ENCODE results near the gene FAM163A. TPM values are rescaled to one million over a fixed set of nuclear protein-coding genes. Genes with fewer than 3 reads are reported as not detected.
"Not testable (repeated sequence)": the region's sequence is repeated elsewhere in the genome, so short reads cannot be mapped to it uniquely, and the experiment has no call there.

The FAM163A gene
- total RNA-seq, 4 donors from 2014 or later, result 0.33 to 3.2 (median 1.3) TPM; not detected in 1

- no peaks in the 10 kb centered on the region for H3K27me3 ChIP-seq
- no peak overlapping the region for H3K27ac ChIP-seq
- no peaks in the 10 kb centered on the region for H3K4me1 ChIP-seq
- DNase-seq, result no peak
- H3K4me3 ChIP-seq (replicated peaks in 1 of 3), result no peak overlapping the region
- TF ChIP-seq CTCF (IDR thresholded peaks at IDR 0.05) (no peak), POLR2A (IDR thresholded peaks at IDR 0.05) (no peak)
- no peaks in the 10 kb centered on the region for H3K36me3 ChIP-seq
- WGBS, 2 donors, result 86 to 89% methylated on average over 10 of the region's 10 CpGs
- no peaks in the 10 kb centered on the region for H3K9me3 ChIP-seq
- intact Hi-C loops (cut with DNase I), result no loop called here
These were observed 55.2 kb downstream of the FAM163A start for GRCh38 chr1:179798213-179798863.

GRCh38 chr1:179798864-179799516, 55.9 kb downstream of the FAM163A start:
- Histone ChIP-seq H3K27ac (no peak overlapping the region), H3K27me3 (no peaks in the 10 kb centered on the region), H3K4me3 (replicated peaks in 1 of 3) (no peak overlapping the region), H3K4me1 (no peaks in the 10 kb centered on the region), H3K9me3 (no peaks in the 10 kb centered on the region), H3K36me3 (no peaks in the 10 kb centered on the region)
- 96 to 97% methylated on average over 6 of the region's 6 CpGs for WGBS, 2 donors
- TF ChIP-seq POLR2A (IDR thresholded peaks at IDR 0.05), result no peak
- TF ChIP-seq CTCF (IDR thresholded peaks at IDR 0.05), result no peak
- no peak for DNase-seq
- intact Hi-C loops (cut with DNase I), result no loop called here

- no peak for TF ChIP-seq CTCF (IDR thresholded peaks at IDR 0.05)
- TF ChIP-seq POLR2A (IDR thresholded peaks at IDR 0.05), result no peak
- Histone ChIP-seq H3K4me1 (no peaks in the 10 kb centered on the region), H3K4me3 (replicated peaks in 1 of 3) (no peak overlapping the region), H3K36me3 (no peaks in the 10 kb centered on the region), H3K27ac (no peak overlapping the region), H3K9me3 (no peaks in the 10 kb centered on the region), H3K27me3 (no peaks in the 10 kb centered on the region)
- intact Hi-C loops (cut with DNase I), result no loop called here
- WGBS, 2 donors, result 88 to 92% methylated on average over 4 of the region's 4 CpGs
- no peak for DNase-seq
These were observed 57.4 kb downstream of the FAM163A start for GRCh38 chr1:179800481-179800880.

GRCh38 chr1:179803104-179803503, 60.0 kb downstream of the FAM163A start:
- H3K36me3 ChIP-seq, result no peaks in the 10 kb centered on the region
- intact Hi-C loops (cut with DNase I), result no loop called here
- H3K27me3 ChIP-seq, result no peaks in the 10 kb centered on the region
- WGBS, 2 donors, result 59 to 67% methylated on average over 5 to 6 of the region's 6 CpGs
- H3K27ac ChIP-seq, result no peak overlapping the region
- no peak for DNase-seq
- no peaks in the 10 kb centered on the region for H3K9me3 ChIP-seq
- H3K4me1 ChIP-seq, result no peaks in the 10 kb centered on the region
- no peak overlapping the region for H3K4me3 ChIP-seq (replicated peaks in 1 of 3)
- TF ChIP-seq POLR2A (IDR thresholded peaks at IDR 0.05) (no peak), CTCF (IDR thresholded peaks at IDR 0.05) (no peak)

- Histone ChIP-seq H3K27ac (no peak overlapping the region), H3K27me3 (no peaks in the 10 kb centered on the region), H3K9me3 (no peaks in the 10 kb centered on the region), H3K4me1 (no peaks in the 10 kb centered on the region), H3K36me3 (no peaks in the 10 kb centered on the region), H3K4me3 (replicated peaks in 1 of 3) (no peak overlapping the region)
- intact Hi-C loops (cut with DNase I), result no loop called here
- TF ChIP-seq CTCF (IDR thresholded peaks at IDR 0.05), result no peak
- no peak for TF ChIP-seq POLR2A (IDR thresholded peaks at IDR 0.05)
- DNase-seq, result no peak
- WGBS, 2 donors, result 80 to 89% methylated on average over 1 of the region's 1 CpG
These were observed 60.8 kb downstream of the FAM163A start for GRCh38 chr1:179803918-179804317.

GRCh38 chr1:179804417-179804816, 61.3 kb downstream of the FAM163A start:
- H3K27ac ChIP-seq; H3K36me3 ChIP-seq; DNase-seq; intact Hi-C loops (cut with DNase I); H3K4me3 ChIP-seq (replicated peaks in 1 of 3); H3K27me3 ChIP-seq; H3K4me1 ChIP-seq; H3K9me3 ChIP-seq: not testable (repeated sequence)
- 97 to 100% methylated on average over 2 of the region's 2 CpGs for WGBS, 2 donors
